ENCODE data around the gene HCN2. TPM values are rescaled to one million over a fixed set of nuclear protein-coding genes. Genes with fewer than 3 reads are reported as not detected.

HCN2 gene
- polyA plus RNA-seq, 1 of the 3 experiments (the other 2 are of a cell fraction) = 5.6 TPM

DNA sequence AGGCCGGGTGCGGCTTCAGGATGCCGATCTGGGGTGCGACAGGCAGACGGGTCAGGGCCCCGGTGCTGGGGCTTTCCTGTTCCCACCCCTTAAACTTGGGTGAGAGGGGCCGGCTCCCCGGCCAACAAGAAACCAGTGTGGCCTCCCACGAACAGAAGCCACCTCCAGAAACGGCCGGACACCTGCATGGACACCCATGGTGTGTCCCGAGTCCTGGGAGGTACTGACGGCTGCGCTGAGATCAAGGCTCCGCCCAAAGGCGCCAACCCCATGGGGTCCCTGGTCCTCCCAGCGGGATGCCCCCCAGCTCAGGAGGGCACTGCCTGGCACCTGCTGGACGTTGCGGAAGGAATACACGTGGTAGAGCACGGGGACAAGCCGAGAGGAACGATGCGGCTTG is 32.1 kb downstream of the HCN2 start:
- Histone ChIP-seq H3K9me3 (no peaks in the 10 kb centered on the region), H3K4me1 (ENCODE audit: control insufficient read depth in 1 of 2, insufficient read depth in 2 of 2, low read depth in 1 of 2, low read length in 1 of 2) (no peaks in the 10 kb centered on the region), H3K4me3 (ENCODE audit: low read depth in 2 of 2, low read length in 1 of 2) (no peak overlapping the region), H3K36me3 (replicated peaks in 1 of 2; ENCODE audit: control insufficient read depth in 1 of 2, insufficient read depth in 2 of 2, low read length in 1 of 2) (peaks cover 0 to 43% of the 10 kb centered on the region in 2 experiments), H4K20me1 (ENCODE audit: insufficient read depth) (0 out of 2 replicates have a peak, but pooled peaks cover 7% of the 10 kb centered on the region), H3K27me3 (ENCODE audit: insufficient read depth) (no peaks in the 10 kb centered on the region), H3F3A (replicated peaks; ENCODE audit: insufficient read depth) (no peaks in the 10 kb centered on the region), H3K9ac (no peak overlapping the region), H3K27ac (ENCODE audit: low read depth in 2 of 2, low read length in 1 of 2) (no peak overlapping the region), H3K4me2 (no peak overlapping the region), H3K79me2 (ENCODE audit: insufficient read depth) (no peaks in the 10 kb centered on the region), H3K9me2 (no peaks in the 10 kb centered on the region), H2AFZ (ENCODE audit: low read depth) (no peak overlapping the region)
- CTCF ChIA-PET = interaction anchor here (0.8 kb wide), 1 partner anchor 38 kb away, joined by 3 read pairs; no protein-coding TSS in a partner anchor
- no peak for TF ChIP-seq YY1 (IDR thresholded peaks at IDR 0.05; ENCODE audit: low read depth)
- no peak for TF ChIP-seq NRF1 (IDR thresholded peaks at IDR 0.05; ENCODE audit: low read depth, low read length)
- no peak for TF ChIP-seq CHD2 (IDR thresholded peaks at IDR 0.05; ENCODE audit: low read length, partially characterized antibody)
- TF ChIP-seq TAF1 (IDR thresholded peaks at IDR 0.05; ENCODE audit: borderline replicate concordance, low read depth, low read length) = no peak
- no peak for TF ChIP-seq EP300 (IDR thresholded peaks at IDR 0.05; ENCODE audit: borderline replicate concordance in 1 of 2, low read depth in 1 of 2, low read length in 1 of 2)
- WGBS (ENCODE audit: low lambda C conversion rate) = no CpG with 5 or more reads among the region's 24 CpGs
- POLR2A ChIA-PET = interaction anchor here (0.6 to 1.0 kb wide), 2 partner anchors 11 to 91 kb away, joined by 3 to 5 read pairs; no protein-coding TSS in a partner anchor
- DNase-seq = no peak

GRCh38 chr19:622666-623065 is 33.0 kb downstream of the HCN2 start:
- no peak overlapping the region for H3K4me3 ChIP-seq (ENCODE audit: low read depth in 2 of 2, low read length in 1 of 2)
- H3K4me1 ChIP-seq (ENCODE audit: control insufficient read depth in 1 of 2, insufficient read depth in 2 of 2, low read depth in 1 of 2, low read length in 1 of 2) = no peaks in the 10 kb centered on the region
- peaks cover 0 to 38% of the 10 kb centered on the region in 2 experiments for H3K36me3 ChIP-seq (replicated peaks in 1 of 2; ENCODE audit: control insufficient read depth in 1 of 2, insufficient read depth in 2 of 2, low read length in 1 of 2)
- CTCF ChIA-PET = interaction anchor here (0.8 kb wide), 1 partner anchor 39 kb away, joined by 3 read pairs; no protein-coding TSS in a partner anchor
- TF ChIP-seq RAD21 (IDR thresholded peaks at IDR 0.05; ENCODE audit: low read length) = no peak
- no peak for TF ChIP-seq TEAD4 (IDR thresholded peaks at IDR 0.05; ENCODE audit: borderline replicate concordance, insufficient read depth)
- no peak for TF ChIP-seq PBX3 (IDR thresholded peaks at IDR 0.05)
- TF ChIP-seq NRF1 (IDR thresholded peaks at IDR 0.05; ENCODE audit: low read depth, low read length) = no peak
- TF ChIP-seq RCOR1 (IDR thresholded peaks at IDR 0.05; ENCODE audit: low read length) = no peak
- TF ChIP-seq, protein P1, sequence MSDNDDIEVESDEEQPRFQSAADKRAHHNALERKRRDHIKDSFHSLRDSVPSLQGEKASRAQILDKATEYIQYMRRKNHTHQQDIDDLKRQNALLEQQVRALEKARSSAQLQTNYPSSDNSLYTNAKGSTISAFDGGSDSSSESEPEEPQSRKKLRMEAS (IDR thresholded peaks at IDR 0.05; ENCODE audit: low read depth) = no peak
- no peak for TF ChIP-seq TCF12 (IDR thresholded peaks at IDR 0.05)
- no peak for TF ChIP-seq EZH2phosphoT487 (IDR thresholded peaks at IDR 0.05; ENCODE audit: borderline replicate concordance, low read depth)
- TF ChIP-seq GABPA (IDR thresholded peaks at IDR 0.05; ENCODE audit: low read depth) = no peak
- no peak for TF ChIP-seq POLR2AphosphoS5 (IDR thresholded peaks at IDR 0.05; ENCODE audit: low read depth, low read length)
- TF ChIP-seq RFX5 (IDR thresholded peaks at IDR 0.05; ENCODE audit: low read length) = no peak
- TF ChIP-seq CHD2 (IDR thresholded peaks at IDR 0.05; ENCODE audit: low read length, partially characterized antibody) = no peak
- TF ChIP-seq, protein P2, sequence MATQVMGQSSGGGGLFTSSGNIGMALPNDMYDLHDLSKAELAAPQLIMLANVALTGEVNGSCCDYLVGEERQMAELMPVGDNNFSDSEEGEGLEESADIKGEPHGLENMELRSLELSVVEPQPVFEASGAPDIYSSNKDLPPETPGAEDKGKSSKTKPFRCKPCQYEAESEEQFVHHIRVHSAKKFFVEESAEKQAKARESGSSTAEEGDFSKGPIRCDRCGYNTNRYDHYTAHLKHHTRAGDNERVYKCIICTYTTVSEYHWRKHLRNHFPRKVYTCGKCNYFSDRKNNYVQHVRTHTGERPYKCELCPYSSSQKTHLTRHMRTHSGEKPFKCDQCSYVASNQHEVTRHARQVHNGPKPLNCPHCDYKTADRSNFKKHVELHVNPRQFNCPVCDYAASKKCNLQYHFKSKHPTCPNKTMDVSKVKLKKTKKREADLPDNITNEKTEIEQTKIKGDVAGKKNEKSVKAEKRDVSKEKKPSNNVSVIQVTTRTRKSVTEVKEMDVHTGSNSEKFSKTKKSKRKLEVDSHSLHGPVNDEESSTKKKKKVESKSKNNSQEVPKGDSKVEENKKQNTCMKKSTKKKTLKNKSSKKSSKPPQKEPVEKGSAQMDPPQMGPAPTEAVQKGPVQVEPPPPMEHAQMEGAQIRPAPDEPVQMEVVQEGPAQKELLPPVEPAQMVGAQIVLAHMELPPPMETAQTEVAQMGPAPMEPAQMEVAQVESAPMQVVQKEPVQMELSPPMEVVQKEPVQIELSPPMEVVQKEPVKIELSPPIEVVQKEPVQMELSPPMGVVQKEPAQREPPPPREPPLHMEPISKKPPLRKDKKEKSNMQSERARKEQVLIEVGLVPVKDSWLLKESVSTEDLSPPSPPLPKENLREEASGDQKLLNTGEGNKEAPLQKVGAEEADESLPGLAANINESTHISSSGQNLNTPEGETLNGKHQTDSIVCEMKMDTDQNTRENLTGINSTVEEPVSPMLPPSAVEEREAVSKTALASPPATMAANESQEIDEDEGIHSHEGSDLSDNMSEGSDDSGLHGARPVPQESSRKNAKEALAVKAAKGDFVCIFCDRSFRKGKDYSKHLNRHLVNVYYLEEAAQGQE (IDR thresholded peaks at IDR 0.05; ENCODE audit: low read depth, low read length) = no peak
- TF ChIP-seq SIN3A (IDR thresholded peaks at IDR 0.05; ENCODE audit: borderline replicate concordance, low read depth, low read length) = no peak
- no peaks in the 10 kb centered on the region for H3K9me3 ChIP-seq
- 0 out of 2 replicates have a peak, but pooled peaks cover 7% of the 10 kb centered on the region for H4K20me1 ChIP-seq (ENCODE audit: insufficient read depth)
- peaks cover 4% of the 10 kb centered on the region; the same call in 1 of the 2 replicates for H3K79me2 ChIP-seq (ENCODE audit: insufficient read depth)
- no peaks in the 10 kb centered on the region for H3K27me3 ChIP-seq (ENCODE audit: insufficient read depth)
- H3K9ac ChIP-seq = no peak overlapping the region
- WGBS (ENCODE audit: low lambda C conversion rate) = 98% methylated on average over 21 of the region's 37 CpGs
- no peaks in the 10 kb centered on the region for H3K9me2 ChIP-seq
- DNase-seq = no peak
- H3K4me2 ChIP-seq = no peak overlapping the region
- no peaks in the 10 kb centered on the region for H3F3A ChIP-seq (replicated peaks; ENCODE audit: insufficient read depth)
- no peak overlapping the region for H2AFZ ChIP-seq (ENCODE audit: low read depth)
- POLR2A ChIA-PET = interaction anchor here (1.0 kb wide), 1 partner anchor 12 kb away, joined by 3 read pairs; no protein-coding TSS in a partner anchor
- H3K27ac ChIP-seq (ENCODE audit: low read depth in 2 of 2, low read length in 1 of 2) = no peak overlapping the region
